HG02970 (cell line): ENCODE results near the gene SLC45A3.
"Not testable (repeated sequence)": the region's sequence is repeated elsewhere in the genome, so short reads cannot be mapped to it uniquely, and the experiment has no call there.

Source experiments
- ATAC-seq: cut with Tn5 transposase; IDR thresholded peaks from one replicate; pipeline ENCODE4 v1.9.1; 2021; ENCODE audit warnings: mild to moderate bottlenecking, moderate library complexity, moderate number of reproducible peaks; ENCODE audit not compliant: unreplicated experiment, low FRiP score

Gene SLC45A3

DNA sequence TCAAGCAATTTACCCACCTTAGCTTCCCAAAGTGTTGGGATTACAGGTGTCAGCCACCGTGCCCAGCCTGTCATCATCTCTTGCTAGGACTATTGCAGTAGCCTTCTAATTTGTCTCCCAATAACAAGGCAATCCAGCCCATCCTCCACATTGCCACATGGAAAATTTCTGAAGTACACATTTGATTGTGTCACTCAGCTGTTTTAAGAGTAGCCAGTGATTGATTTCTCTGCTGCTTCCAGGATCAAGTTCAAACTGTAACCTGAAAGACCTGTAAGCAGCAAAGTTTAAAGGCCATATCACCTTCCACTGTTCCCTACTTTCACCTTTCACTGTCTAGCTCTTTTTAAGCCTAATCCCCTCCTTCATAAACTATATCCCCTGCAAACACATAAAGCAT lies 40.7 kb downstream of the SLC45A3 start:
- no peak for ATAC-seq

DNA sequence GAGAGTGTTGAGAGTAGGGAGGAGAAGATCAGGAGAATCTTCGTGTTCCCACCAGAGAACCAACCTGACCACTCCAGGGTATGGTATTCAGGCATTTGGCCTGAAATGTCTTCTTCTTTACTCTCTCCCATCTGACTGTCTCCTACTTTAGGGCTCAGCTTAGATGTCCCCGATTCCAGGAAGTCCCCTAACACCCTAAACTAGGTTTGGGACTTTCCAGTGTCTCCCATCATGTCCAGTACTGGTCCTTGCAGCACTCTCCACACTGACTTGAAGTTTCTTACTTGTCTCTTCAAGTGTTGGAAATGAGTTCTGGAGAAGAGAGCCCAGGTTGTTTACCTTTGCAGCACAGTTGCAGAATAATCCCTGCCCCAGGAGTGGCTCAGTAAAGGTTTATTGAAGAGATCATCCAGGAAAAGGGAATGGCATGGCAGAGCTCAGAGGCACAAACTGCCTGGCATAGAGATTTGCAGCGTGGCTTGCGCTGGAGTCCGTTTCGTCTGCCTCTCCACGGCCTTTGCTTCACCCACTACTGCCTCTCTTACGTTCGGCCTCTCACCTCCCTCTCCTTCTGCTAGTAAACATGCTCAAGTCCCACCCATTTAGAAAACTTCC lies 42.3 kb downstream of the SLC45A3 start:
- ATAC-seq = no peak

DNA sequence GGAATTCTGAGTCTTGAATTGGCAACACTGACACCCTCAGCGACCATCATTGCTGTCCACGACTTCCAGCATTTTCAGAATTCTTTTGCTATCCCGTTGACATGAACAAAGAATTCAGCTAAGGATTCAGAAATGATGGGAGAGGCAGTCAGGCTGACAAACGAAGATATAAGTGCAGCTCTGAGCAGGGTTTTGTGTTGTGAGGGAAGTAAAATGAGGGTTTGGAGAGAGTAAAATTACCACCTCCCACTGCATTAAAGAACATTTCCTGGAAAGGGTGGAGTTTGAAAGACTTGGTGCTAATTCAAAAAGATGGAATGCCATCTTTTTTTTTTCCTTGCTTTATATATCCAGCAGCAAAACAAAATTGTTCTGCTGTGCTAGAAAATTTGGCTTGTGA lies 43.6 kb downstream of the SLC45A3 start:
- no peak for ATAC-seq

DNA sequence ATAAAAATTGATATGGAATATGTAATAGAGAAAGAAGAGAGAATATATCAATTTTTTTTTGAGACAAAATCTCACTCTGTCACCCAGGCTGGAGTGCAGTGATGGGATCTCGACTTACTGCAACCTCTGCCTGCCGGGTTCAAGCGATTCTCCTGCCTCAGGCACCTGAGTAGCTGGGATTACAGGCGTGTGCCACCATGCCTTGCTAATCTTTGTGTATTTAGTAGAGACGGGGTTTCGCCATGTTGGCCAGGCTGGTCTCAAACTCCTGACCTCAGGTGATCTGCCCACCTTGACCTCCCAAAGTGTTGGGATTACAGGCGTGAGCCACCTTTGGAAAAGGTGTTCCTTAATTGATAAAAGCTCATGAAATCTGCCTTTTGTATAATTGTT lies 44.2 kb downstream of the SLC45A3 start:
- ATAC-seq = not testable (repeated sequence)

DNA sequence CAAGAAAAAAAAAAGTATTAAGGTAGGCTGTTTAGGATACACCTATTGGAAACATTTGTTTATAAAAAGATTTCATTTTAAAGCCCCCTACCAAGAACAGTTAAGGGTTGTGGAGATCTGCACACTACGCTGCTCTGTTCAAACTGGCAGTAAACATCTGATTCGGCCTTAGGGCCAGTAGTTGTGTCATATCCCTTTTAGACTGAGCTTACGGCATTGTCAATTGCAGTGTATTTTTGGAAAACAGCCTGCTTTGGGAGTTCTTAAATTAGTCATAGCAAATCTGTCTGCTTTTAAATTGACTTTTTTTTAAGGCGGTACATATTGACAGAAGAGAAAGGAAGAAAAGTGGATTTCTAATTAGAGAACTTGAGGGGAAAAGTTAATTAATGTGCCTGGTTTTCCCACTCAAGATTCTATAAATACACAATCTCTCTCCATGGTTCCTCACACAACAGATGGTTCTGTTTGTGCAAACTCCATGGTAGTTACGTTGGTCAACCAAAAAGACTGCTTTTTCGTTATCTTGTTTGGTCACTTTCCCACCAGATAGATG lies 46.8 kb downstream of the SLC45A3 start:
- ATAC-seq = no peak

DNA sequence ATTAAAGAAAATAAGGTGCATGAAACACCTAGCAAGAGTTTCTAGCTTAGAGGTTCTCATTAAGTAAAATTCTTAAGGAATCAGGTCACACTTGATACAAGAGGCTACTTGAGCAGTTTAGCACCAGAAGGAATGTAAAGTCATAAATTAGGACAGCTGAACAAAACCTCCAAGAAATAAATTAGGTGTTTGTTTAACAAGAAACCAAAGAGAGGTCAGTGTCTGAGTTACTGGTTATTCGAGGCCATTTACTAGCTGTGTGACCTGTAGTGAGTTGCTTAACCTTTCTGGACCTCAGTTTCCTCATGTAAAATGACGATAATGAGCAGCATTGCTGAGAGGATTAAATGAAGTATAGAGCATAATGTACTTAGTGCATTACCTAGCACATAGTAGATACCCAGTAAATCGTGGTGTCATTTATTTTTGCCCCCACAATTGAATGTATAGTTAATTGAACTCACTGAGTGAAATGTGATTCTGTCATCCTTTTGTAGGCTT lies 47.6 kb downstream of the SLC45A3 start:
- ATAC-seq = no peak

DNA sequence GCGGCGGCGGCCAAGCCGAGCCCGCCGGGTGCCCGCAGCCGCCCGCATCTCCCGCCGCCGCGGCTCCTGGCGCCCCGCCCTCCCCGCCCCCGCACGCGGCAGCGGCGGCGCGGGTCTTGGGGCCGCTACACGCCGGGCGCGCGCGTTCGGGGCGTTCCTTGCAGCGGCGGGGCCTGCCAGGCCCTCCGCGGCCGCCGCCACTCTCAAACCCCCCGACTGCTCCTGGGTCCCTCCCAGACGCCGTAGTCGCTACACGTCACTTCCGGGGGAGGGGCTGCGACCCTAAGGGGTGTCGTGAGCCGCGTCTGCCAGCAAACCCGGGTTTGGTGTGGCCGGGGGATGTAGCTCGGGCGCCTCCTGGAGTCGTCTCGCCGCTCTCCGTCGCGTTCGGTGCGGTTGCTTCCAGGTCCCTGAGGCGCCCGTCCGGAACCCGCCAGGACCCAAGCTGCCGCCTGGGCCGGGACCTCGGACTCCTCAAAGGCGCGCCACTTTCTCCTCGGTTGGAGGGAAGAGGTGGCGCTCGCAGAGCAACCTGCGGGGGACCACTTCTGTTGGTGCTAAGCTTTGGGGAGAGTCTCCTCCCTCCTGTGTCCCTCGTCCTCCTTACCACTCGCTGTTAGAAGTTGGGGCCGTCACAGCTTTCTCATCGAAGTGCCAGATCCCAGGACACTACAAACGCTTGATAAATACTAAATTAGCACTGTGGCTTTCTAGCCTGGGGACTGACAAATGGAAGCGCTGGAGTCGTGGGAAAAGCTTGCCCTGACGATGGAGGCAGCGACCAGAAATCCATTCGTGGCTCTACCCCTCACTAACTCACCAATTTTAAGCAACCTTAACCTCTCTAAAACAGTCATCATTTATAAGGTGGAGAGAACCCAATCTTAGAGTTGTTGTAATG lies 48.3 kb downstream of the SLC45A3 start, which contains the start of gene ELK4:
Gene ELK4 (minus strand): TSS at position 244 of the 901 bp plus-strand sequence. CDS start 8,129 bp downstream, outside the sequence.
- peak; percentile 78 for ATAC-seq

DNA sequence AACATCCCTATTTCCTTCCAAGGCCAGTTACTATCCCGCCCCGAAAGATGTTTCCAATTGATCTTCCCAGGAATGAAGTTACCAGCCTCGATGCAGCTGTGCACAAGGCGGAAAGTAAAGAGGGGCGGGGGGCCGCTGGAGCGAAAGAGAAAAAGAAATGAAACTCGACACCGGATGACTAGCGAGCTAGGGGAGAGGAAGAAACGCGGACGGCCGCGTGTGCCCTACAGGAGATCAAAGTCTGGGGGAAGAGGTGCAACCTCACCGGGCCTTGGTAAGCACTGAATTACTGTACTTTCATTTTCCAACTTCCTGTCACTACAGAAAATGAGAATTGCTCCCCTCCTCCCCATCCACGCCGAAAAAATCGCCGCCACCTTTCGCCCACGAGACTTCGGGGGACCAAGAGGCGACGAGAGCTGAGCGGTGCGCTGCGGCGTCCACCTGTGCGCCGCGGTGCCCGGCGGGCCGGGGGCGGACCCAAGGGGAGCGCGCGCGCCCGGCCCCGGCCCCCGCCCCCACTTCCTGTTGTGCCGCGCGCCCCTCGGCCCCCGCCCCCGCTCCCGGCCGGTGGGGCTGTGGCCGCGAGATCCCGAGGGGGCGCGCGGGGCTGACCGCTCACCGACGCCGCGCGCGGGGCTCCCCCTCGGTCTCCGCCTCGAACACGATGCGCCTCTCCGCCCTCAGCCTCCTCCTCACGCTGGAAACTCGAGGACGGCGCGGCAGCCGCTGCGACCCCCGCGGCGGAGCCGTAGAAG lies 49.1 kb downstream of the SLC45A3 start:
- peak; percentile 56 for ATAC-seq

DNA sequence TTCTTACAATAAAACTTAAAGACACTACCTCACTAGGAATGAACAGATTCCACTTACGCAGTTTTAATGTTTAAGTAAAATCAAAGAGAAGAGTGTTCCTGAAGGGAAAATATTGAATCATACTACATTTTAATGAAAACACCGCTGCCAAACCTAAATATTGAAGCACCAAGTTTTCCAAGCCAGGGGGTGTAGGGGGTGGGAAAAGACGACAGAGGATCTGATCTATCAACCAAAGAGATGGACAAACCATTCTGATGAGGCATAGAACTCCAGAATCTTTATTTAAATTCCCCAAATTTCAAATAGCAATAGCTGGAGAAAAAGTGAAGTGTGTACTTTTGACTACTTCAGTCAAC lies 49.7 kb downstream of the SLC45A3 start:
- ATAC-seq = no peak

DNA sequence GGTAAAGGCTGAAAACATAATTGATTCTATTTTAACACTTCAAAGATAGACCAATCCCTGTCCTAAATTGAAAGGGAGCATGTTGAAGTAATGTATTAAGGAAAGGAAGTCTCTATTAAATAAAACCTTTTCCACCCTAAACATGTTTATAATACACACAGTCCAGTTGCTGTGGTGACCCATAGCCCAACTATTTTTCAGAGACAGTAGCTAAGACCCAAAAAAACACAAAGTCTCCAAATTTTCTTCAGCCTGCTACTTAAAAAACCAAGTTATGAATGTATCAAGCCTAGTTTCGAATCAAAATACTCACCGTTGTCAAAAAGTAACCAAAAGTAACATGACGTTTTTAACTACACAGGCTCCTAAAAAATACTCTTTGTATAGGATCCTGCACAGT lies 50.1 kb downstream of the SLC45A3 start:
- no peak for ATAC-seq

DNA sequence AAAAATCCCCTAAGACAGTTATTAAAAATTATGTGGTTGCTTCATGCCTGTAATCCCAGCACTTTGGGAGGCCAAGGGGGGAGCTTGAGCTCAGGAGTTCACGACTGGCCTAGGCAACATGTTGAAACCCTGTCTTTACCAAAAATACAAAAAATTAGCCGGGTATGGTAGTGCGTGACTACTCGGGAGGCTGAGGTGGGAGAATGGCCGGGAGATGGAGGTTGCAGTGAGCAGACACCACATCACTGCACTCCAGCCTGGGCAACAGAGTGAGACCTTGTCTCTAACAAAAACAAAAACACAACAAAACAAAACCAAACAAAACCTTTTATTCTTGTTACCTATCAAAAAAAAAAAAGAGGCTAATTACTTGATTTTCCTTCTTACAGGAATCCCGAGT lies 50.6 kb downstream of the SLC45A3 start:
- ATAC-seq = no peak

DNA sequence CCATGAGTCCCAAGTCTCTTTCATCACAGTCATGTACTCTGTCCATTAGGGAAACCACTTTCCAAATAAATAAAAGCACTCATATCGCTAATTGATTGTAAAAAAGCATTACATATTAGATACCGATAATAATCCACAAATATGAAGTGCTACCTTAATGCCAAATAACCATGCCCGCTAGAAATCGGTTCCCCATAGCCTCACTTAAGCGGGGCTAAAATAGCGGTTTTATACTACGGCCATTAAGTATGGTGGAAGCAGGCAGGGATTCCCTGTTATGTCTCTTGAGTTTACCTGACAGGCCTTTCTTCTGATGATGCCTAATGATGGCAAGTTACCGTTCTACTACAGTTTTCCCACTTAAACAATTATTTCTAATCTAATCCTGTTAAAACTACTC lies 52.4 kb downstream of the SLC45A3 start:
- ATAC-seq = no peak

DNA sequence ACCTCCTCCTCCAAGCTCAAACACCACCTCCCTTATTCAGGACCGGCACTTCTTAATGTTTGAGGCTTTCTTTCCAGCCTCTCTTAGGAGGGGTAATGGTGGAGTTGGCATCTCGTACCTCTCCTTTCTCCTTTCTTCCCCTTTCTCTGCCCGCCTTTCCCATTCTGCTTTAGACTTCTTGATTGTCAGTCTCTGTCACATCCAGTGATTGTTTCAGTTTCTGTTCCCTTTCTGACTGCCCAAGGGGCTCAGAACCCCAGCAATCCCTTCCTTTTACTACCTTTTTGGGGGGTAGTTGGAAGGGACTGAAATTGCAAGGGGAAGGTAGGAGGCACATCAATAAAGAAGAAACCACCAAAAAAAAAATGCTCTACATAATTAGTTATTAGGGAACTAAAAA lies 54.1 kb downstream of the SLC45A3 start:
- no peak for ATAC-seq

DNA sequence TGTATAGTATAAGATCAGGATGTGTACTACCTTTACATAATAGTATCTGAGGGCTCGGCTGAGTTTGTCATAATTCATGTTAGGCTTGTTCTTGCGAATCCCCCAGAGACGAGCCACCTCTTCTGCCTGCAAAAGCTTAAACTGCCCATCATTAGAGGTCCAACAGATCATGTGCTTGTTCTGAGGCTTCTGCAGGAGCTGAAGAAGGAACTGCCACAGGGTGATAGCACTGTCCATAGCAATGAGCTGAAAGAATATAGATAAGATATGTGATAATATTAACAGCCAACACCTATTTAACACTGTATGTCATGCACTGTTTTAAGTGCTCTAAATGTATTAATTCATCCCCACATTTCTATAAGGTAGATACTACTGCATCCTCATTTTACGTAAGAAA lies 56.7 kb downstream of the SLC45A3 start:
- ATAC-seq = no peak

DNA sequence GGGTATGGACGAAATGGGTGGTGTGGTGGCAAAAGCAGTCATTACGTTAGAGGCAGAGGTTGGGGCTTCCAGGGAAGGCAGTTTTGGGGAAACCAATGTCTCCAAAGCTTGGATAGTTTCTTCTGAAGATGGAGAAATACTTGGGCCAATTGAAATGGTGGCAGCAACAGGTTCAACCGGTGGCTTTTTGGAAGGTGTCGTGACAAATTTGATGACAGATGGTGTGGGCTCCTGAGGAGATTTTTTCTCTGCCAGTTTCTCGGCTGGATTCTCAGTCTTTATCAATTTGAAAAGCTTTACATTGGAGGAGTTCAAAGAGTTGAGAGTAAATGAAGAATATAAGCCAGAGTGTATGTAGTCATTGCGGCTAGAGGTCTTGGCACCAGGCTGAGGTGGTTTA lies 60.0 kb downstream of the SLC45A3 start:
- no peak for ATAC-seq

DNA sequence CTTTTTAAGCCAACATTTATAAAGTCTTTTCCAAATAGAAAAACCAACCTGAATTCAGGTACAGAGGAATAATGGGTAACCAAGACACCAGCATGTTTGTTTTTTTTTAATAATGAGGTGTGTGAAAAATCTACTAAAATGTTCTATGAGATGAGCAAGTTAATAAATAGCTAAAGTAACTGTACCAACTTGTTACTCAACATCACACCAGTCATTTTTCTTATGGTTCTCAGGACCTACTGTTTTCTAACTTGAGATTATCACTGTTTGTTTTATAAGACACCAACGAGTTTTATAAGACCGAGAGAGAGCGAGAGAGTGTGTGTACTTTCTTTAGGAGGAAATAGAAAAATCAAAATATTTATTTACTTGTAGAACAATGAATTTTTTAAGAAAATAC lies 60.9 kb downstream of the SLC45A3 start:
- no peak for ATAC-seq

DNA sequence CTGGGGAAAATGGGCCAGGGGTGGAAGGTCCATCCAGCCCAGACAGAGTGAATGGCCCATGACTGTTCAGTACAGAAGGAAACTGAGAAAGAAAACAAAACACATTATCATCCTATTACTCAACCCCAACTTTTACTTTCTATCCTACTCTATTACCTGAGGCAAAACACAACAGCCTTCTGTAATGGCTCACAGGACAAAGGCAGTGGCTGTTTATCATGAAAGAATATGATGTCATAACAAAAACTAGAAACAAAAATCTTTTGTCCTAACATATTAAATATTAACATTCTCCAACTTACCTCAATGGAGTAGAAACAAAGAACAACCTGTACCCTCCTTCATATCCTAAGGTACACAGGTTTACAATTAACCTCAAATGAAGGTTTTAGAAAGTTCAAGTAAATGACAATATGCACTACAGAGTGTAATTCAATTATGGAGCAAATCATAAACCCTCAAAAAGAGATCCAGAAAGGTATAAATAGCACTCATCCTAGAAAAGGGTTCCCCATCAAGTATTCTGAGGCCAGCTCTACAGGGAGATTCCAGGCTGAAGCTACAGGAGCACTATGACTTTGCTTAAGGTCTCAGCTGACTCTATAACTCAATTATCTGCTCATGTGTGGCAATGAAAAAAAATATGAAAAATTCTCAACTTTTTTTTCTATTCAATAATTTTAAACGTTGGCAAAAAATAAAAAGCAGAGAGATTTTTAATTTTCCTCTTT lies 63.6 kb downstream of the SLC45A3 start:
- no peak for ATAC-seq

DNA sequence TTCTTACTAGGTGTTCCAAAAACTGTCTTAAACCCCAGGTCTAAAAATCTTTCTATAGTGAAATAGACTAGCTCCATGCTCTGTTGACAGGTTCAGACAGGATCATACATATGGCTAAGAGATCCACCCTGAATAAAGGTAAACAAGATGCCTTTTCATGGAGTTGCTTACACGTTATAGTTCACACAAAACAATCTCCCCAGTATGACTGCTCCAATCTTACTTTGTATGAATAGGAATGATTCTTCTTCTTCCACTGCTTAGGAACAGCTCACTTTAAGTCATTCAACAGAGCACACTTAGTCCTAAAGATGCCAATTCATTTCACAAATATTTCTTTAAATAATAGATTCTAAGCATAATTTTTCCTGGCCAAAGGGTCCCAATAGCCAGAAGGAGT lies 64.5 kb downstream of the SLC45A3 start:
- ATAC-seq = no peak

DNA sequence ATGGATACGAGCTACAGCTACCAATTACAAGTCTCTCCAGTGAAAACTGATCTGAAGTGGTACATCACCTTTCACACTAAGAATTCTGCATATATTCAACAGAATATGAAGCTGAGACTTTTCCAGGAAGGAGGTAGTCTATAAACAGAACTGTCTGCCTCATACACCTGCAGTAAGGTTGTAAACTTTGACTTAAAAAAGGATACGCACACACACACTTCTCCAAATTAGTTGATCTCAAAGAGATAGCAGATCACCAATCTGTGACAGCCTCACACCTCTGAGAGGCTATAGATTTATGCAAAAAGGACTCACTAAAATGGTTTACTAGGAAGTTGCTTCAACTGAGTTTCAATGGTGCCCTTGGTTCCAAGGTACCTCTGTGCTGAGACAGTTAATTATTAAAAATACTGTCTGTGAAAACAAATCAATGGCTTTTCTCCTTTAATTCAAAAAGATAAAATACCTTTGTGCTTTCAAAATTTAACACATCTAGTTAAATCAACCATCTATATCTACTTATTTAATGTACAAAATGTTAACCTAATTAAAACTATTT lies 66.4 kb downstream of the SLC45A3 start:
- ATAC-seq = no peak

DNA sequence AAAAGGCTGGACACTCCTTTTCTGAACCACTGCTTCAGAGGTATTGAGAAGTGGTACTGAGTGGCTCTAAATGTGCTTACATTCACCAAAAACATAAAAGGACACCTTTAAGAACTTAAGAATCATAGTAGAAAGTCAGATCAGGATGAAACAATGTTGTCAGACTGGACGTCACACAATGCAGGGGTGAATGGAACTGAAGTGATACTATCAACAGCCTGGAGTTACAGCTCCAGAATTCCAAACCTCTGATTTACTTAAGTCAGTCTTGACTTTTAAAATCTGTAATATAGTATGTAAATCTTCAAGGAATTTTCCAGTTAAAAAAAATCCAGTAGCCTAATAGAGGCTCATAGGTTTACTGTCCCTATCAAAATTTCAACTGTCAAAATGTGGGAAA lies 67.8 kb downstream of the SLC45A3 start:
- ATAC-seq = no peak
